Measurements from ENCODE around the gene DENND2A. TPM values are rescaled to one million over a fixed set of nuclear protein-coding genes. Genes with fewer than 3 reads are reported as not detected.

The DENND2A gene
- total and polyA plus RNA-seq, 10 of the 15 experiments (the other 5 are each of a cell fraction or from before 2014, with no cell fraction given) = 0.01 TPM; not detected in 9

DNA sequence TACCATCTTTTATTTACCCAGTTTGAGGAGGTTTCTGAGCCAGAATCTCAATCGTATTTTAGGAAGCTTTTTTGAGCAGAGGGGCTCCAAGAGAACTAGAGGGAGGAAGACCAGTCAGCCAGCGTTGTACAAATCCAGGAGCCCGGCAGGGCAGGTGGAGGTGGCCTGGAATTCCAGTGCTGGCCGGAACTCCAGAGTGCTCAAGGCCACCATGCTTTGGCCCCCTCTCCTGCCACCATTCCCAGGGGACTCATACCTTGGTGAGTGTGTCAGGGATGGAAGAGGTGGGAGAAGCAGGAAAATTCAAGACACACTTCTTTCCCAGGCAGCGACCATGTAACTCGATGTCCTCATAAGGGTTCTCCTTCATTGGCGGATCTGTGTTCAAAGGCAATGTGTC lies 55.3 kb downstream of the DENND2A start:
- Histone ChIP-seq H3K27ac (ENCODE audit: control insufficient read depth, insufficient read depth) (no peak overlapping the region), H4K20me1 (ENCODE audit: control insufficient read depth, insufficient read depth) (no peaks in the 10 kb centered on the region), H3K4me1 (ENCODE audit: control insufficient read depth, insufficient read depth, low read length) (no peaks in the 10 kb centered on the region), H3K79me2 (ENCODE audit: control insufficient read depth, insufficient read depth, low read length) (no peaks in the 10 kb centered on the region), H3K4me2 (ENCODE audit: control insufficient read depth, insufficient read depth) (no peak overlapping the region), H3K4me3 (no peak overlapping the region), H3K9ac (ENCODE audit: control insufficient read depth, insufficient read depth, low read length) (no peak overlapping the region), H3K9me3 (replicated peaks; ENCODE audit: control insufficient read depth, insufficient read depth, low read length) (no peaks in the 10 kb centered on the region), H3K27me3 (replicated peaks in 1 of 2; ENCODE audit: control insufficient read depth in 2 of 2, insufficient read depth in 2 of 2, low read length in 1 of 2) (no peaks in the 10 kb centered on the region; a peak in 1 of 4 replicates), H3K36me3 (ENCODE audit: control insufficient read depth in 2 of 2, insufficient read depth in 2 of 2, low read length in 1 of 2) (no peaks in the 10 kb centered on the region), H2AFZ (ENCODE audit: control insufficient read depth, low read depth, low read length) (no peak overlapping the region)
- in situ Hi-C loops (cut with MboI) = no loop called here
- BruUV-seq (replicated peaks) = no TSS peak
- ATAC-seq (no peak), FAIRE-seq (no peak), DNase-seq (ENCODE audit: low read depth, low spot score) (no peak)
- CTCF ChIA-PET = no interaction called here
- POLR2A ChIA-PET = no interaction called here
- RAD21 ChIA-PET (ENCODE audit: unreplicated experiment) = no interaction called here
- intact Hi-C loops (cut with micrococcal nuclease; ENCODE audit: unreplicated experiment) = no loop called here
- SMC1A ChIA-PET (ENCODE audit: uncharacterized antibody, unreplicated experiment) = no interaction called here
- TF ChIP-seq BRCA1 (IDR thresholded peaks at IDR 0.05; ENCODE audit: low read depth, low read length) (no peak), RB1 (IDR thresholded peaks at IDR 0.05; ENCODE audit: borderline replicate concordance) (no peak), CEBPB (IDR thresholded peaks at IDR 0.05; ENCODE audit: borderline replicate concordance in 1 of 2, low read depth in 2 of 2, low read length in 2 of 2) (no peak), MTA3 (IDR thresholded peaks at IDR 0.05; ENCODE audit: borderline replicate concordance, low read length) (no peak), POLR2A (IDR thresholded peaks at IDR 0.05; ENCODE audit: low read depth, low read length) (no peak), EP300 (IDR thresholded peaks at IDR 0.05; ENCODE audit: borderline replicate concordance in 1 of 2, control insufficient read depth in 1 of 2, low read depth in 2 of 2, low read length in 2 of 2) (no peak)
- TF ChIP-seq, protein P1, sequence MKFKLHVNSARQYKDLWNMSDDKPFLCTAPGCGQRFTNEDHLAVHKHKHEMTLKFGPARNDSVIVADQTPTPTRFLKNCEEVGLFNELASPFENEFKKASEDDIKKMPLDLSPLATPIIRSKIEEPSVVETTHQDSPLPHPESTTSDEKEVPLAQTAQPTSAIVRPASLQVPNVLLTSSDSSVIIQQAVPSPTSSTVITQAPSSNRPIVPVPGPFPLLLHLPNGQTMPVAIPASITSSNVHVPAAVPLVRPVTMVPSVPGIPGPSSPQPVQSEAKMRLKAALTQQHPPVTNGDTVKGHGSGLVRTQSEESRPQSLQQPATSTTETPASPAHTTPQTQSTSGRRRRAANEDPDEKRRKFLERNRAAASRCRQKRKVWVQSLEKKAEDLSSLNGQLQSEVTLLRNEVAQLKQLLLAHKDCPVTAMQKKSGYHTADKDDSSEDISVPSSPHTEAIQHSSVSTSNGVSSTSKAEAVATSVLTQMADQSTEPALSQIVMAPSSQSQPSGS (IDR thresholded peaks at IDR 0.05; ENCODE audit: low read length) = no peak
- TF ChIP-seq, protein P2, sequence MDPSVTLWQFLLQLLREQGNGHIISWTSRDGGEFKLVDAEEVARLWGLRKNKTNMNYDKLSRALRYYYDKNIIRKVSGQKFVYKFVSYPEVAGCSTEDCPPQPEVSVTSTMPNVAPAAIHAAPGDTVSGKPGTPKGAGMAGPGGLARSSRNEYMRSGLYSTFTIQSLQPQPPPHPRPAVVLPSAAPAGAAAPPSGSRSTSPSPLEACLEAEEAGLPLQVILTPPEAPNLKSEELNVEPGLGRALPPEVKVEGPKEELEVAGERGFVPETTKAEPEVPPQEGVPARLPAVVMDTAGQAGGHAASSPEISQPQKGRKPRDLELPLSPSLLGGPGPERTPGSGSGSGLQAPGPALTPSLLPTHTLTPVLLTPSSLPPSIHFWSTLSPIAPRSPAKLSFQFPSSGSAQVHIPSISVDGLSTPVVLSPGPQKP (IDR thresholded peaks at IDR 0.05; ENCODE audit: low read depth, low read length) = no peak
- 28% methylated on average over 7 of the region's 7 CpGs for WGBS (ENCODE audit: insufficient coverage, insufficient replicate concordance, low lambda C conversion rate, missing lambda C conversion rate)

All from GM12878 (cell line).